Ammon's horn (tissue), 1 donor: ENCODE data around the gene HNRNPDL.
A peak's percentile ranks its signal among the peaks of the same experiment; 100 is the strongest.
"Not testable (repeated sequence)": the region's sequence is repeated elsewhere in the genome, so short reads cannot be mapped to it uniquely, and the experiment has no call there.

ENCODE experiments used
- DNase-seq: peaks from one replicate; pipeline ENCODE4 v3.0.0-alpha.2; 2016; ENCODE audit warnings: low spot score

HNRNPDL gene

DNA sequence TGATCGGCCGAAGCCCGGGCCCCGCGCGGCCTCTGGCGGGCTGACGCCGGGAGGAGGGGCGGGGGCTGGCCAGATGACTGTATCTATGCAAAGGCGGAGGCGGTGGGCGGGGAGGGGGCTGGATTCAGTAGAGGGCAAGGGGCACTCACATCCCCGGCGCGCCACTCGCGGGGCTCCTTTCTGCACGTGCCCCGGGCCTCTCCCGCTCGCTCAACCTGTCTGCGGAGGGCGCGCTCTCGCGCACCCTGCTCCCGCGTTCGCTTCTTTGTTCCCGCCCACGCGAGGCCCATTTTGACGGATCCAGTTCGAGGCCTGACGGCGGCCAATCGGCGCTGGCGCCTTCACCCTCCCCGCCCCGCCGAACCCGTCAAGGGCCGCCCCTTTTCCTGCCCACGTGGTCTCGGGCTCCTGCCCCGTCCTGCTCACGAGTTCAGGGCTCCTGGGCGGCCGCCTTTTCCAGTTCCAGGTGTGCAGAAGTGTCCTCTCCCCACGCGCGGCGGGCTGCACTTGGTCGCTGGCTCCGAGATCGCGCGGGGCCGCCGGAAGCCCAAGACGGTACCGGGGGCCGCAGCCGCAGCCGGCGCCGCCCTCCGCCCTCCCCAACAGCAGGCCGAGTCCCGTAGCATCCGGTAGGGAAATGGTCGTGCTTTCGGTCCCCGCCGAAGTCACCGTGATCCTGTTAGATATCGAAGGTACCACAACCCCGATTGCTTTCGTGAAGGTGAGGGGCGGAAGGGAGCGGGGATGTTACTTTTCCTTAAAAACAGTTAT is at the start of gene HNRNPDL, which contains the start of gene ENOPH1:
Gene HNRNPDL, minus strand, starts transcription at position 270 of the 771 bp plus-strand sequence. CDS start 772 bp downstream, outside the sequence.
Gene ENOPH1, plus strand, starts transcription at position 398 of the 771 bp plus-strand sequence. Its CDS starts 240 bp downstream, at position 638.
- DNase-seq: peak; percentile 97

DNA sequence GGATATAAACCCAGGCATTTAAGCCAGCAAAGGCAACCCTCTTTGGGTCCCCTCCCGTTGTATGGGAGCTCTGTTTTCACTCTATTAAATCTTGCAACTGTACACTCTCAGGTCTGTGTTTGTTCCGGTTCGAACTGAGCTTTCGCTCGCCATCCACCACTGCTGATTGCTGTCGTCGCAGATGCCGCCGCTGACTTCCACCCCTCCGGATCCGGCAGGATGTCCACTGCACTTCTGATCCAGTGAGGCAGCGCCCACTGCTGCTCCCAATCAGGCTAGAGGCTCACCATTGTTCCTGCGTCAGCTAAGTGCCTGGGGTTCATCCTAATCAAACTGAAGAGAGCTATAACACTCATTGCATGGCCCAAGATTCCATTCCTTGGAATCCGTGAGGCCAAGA is 49.3 kb upstream of the HNRNPDL start:
- no peak for DNase-seq

DNA sequence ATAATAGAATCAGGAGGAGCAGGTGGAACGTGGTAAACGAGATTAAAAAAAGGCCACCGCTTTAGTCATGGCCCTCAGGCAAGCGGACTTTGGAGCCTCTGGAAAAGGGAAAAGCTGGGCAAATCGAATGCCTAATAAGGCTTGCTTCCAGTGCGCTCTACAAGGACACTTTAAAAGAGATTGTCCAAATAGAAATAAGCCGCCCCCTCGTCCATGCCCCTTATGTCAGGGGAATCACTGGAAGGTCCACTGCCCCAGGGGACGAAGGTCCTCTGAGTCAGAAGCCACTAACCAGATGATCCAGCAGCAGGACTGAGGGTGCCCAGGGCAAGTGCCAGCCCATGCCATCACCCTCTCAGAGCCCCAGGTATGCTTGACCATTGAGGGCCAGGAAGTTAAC is 47.2 kb upstream of the HNRNPDL start:
- DNase-seq: not testable (repeated sequence)

DNA sequence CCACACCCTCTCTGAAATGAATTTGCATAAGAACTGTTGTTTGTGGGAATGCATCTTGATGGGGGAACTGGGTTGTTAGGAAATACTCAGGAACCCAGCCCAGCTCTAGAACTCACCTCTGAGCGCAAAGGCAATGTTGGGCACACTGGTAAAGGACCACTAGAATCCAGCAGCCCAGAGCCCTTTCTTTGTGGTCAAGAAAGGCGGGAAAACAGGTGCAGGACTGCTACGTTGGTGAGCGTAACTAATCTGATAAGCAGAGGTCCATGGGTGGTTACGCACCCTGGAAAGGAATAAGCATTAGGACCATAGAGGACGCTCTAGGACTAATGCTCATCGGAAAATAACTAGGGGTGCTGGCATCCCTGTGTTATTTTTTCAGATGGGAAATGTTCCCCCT is 45.7 kb upstream of the HNRNPDL start:
- not testable (repeated sequence) for DNase-seq

DNA sequence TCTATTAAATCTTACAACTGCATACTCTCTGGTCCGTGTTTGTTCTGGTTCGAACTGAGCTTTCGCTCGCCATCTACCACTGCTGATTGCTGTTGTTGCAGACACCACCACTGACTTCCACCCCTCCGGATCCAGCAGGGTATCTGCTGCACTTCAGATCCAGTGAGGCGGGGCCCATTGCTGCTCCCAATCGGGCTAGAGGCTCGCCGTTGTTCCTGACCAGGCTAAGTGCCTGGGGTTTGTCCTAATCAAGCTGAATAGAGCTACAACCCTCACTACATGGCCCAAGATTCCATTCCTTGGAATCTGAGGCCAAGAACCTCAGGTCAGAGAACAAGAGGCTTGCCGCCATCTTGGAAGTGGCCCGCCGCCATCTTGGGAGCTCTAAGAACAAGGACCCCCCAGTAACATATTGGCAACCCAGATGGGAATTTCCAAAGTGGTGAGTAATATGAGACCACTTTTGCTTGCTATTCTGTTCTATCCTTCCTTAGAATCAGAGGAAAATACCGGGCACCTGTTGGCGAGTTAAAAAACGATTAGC is 43.4 kb upstream of the HNRNPDL start:
- no peak for DNase-seq

DNA sequence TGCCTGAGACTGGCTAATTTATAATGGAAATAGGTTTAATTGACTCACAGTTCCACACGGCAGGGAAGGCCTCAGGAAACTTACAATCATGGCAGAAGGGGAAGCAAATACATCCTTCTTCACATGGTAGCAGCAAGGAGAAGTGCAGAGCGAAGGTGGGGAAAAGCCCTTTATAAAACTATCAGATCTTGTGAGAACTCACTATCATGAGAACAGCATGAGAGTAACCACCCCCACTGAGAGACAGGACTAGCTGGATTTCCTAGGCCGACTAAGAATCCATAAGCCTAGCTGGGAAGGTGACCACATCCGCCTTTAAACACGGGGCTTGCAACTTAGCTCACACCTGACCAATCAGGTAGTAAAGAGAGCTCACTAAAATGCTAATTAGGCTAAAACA is 42.8 kb upstream of the HNRNPDL start:
- not testable (repeated sequence) for DNase-seq

DNA sequence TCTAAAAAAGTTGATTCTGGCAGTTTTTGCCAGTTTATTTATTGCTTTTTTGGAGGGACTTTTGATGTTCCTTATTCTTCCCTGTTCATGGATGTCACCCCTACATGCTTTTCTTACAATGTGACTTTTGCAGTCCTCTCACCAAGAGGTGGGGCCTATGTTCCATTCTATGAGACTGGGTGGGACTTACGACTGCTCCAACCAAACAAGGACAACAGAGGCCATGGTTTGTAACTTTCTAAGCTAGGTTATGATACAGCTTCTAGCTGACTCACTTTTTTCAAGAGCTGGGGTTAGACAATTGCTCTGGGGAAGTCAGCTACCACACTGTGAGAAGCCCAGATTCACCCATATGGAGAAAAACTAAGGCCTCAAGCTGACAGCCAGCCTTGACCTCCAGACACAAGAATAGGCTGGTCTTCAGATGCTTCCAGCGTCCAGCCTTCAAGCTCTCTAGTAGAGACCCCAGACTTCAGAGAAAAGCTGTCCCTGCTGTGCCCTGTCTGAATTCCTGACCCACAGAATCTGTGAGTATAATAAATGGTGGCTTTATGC is 39.6 kb upstream of the HNRNPDL start:
- DNase-seq: peak; percentile 69

DNA sequence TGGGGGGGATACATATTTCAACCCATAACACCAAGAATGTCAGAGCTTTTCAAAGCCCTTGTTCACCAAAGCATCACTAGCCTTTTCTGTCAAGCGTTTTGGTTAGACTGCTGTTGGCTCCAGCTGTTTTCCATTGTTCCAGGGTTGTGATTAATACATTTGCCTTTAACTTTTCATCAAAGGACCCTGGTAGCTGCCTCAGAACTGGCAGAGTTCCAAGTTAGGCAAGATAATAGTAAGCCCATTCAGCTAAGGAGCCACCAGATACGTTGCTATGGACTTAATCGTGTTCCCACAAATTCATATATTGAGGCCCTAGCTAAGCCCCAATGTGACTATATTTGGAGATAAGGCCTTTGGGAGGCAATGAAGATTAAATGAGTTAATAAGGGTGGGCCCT is 37.2 kb upstream of the HNRNPDL start:
- no peak for DNase-seq

DNA sequence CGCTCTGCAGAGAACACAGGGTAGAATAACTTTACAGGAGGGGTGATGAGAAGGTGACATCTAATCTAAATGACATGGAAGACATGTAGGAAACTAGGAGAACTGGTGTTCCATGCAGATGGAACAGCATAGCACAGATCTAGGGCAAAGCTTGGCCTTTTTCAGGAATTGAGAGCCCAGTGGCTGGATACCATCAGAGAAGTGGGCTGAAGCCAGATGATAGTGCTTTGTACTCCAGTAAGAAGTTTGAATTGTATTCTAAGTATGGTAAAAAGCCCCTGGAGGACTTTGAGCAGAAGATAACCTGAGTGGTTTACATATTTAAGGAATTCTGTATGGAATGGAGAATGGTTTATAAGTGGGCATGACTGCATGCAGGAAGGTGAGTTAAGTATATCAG is 33.0 kb upstream of the HNRNPDL start:
- DNase-seq: no peak

DNA sequence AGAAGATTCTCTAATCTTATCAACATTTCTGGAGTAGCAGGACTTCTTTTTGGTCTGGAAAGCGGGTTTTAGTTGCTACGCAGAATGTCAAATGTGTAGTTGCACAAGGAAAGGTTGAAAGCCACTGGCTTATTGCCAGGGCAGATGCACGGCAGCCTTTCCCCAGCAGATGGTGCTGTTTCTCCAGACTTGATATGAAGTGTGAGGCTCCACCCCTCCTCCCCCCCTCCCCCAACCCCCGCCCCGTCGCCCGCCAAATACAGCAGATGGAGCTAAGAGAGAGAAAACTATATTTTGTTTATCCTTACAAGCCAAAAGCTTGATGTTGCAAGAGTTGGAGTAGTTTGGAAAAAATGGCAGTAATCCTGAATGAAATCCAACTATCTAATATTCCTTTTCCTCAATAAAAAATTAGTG is 32.2 kb upstream of the HNRNPDL start:
- peak; percentile 89 for DNase-seq

DNA sequence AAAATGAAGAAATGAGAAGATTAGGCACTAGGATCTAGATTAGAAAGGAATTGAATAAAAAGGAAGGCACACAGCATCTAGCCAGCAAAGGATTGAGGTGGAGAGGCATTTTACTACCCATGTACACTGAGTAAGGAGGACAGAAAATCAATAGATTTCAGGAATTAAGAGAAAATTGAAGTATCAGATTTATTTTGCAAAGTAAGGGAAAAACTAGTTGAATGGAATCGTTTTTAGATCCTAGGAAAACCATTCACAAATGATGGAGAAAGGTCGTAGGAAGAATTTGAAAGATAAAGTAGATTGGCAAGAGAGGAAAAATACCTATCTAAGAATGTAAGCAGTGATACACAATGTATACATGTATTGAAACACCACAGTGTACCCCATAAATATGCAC is 31.4 kb upstream of the HNRNPDL start:
- DNase-seq: no peak

DNA sequence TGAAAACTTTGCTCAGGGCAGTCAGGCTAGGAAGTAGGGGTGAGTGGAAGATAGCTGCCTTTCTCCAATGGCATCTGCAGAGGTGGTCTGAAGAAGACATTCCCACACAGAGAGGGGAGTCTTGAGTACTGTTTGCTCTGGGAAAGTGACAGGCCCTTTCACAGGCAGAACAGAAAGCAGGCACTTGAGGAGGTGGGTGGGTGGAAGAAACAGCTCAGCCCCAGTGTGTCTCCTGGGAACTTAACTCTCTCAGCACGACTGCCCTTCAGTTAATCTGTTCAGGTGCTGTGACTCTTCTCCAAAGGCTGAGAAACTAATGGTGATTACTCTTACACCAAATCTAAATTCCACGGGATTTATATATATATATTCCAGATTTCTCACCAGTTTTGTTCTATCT is 28.5 kb upstream of the HNRNPDL start:
- DNase-seq: no peak

DNA sequence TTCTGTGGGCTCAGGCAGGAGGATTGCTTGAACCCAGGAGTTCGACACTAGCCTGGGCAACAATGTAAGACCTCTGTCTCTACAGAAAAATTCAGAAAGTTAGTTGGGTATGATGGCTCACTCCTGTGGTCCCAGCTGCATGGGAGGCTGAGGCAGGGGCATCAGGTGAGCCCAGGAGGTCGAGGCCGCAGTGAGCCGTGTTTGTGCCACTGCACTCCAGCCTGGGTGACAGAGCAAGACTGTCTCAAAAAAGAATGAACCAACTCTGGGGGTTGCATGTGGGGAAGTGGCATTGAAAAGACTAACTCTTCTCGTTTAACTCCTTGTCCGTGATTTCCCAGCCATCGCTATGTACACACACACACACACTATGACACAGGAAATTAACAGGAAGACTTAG is 27.0 kb upstream of the HNRNPDL start:
- no peak for DNase-seq

DNA sequence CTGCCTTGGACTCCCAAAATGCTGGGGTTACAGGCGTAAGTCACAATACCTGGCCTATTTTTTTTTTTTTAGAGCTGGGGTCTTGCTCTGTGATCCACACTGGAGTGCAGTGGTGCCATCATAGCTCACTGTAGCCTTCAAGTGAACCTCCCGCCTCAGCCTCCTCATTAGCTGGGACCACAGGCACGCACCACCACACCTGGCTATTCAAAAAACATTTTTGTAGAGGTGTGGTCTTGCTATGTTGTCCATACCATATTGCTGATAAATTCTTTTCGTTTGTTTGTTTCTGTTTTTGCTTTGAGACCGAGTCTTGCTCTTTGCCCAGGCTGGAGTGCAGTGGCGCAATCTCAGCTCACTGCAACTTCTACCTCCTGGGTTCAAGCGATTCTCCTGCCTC is 21.8 kb upstream of the HNRNPDL start:
- DNase-seq: no peak

DNA sequence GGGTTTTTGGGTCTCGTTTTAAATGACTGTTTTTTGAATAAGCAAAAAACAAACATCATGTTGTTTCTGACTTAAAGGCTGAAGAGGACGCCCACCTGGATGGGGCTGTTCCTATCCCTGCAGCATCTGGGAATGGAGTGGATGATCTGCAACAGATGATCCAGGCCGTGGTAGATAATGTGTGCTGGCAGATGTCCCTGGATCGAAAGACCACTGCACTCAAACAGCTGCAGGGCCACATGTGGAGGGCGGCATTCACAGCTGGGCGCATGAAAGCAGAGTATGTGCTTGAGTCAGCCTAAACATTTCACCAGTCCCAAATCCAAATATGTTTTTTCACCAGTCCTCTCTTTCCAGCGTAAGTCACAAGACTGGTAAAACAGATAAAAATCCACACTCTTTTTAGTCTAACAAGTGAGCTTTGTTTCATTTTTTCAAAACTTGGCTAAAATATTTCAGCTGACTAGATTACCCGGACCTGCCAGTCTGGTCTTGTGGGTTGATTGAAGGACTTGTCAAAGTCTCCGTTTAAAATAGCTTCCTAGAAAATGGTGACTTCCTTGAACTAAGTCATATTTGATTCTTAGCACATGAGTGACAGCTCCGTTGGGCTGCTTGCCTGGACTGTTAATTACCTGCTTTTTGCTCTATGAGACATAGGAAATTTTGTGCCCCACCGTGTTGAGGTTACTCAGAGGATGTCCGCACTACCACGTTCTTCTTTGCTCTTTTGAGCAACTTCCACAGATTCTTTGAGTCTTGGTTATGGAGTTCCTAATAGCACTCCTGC is 20.9 kb upstream of the HNRNPDL start:
- DNase-seq: no peak

DNA sequence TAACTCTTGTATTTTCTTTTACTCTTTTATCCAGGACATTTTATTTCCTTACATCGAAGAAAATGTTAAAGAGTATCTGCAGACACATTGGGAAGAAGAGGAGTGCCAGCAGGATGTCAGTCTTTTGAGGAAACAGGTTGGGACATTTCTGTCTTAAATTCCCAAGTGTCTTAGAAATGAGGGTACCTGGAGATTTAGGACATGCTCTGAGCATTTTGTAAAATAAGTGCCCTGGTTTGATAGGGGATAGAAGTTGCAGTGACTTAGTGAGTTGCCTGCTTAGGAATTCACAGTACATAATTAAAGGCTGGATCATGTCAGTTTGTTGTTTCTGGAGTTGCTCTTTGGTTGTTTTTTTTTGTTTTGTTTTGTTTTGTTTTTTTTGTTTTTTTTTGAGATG is 17.6 kb upstream of the HNRNPDL start:
- DNase-seq: no peak

DNA sequence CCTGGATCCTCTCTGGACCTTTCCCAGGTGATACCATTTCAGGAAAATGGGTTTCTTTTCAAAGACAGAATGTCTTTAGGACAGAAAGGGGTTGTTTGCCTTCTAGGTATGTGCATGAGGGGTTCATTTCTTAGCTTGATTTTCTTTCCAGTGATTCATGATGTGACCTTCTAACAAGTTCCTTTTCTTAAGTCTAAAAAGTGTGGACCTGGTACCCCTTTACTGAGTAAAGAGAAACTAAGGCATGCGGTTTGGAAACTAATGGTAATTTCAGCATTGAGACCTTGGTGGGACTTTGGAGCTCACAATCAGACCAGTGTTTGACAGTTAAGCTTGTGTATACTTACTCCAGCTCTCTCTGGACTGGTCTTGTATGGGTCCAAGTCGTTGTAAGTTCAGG is 8.8 kb upstream of the HNRNPDL start:
- no peak for DNase-seq

DNA sequence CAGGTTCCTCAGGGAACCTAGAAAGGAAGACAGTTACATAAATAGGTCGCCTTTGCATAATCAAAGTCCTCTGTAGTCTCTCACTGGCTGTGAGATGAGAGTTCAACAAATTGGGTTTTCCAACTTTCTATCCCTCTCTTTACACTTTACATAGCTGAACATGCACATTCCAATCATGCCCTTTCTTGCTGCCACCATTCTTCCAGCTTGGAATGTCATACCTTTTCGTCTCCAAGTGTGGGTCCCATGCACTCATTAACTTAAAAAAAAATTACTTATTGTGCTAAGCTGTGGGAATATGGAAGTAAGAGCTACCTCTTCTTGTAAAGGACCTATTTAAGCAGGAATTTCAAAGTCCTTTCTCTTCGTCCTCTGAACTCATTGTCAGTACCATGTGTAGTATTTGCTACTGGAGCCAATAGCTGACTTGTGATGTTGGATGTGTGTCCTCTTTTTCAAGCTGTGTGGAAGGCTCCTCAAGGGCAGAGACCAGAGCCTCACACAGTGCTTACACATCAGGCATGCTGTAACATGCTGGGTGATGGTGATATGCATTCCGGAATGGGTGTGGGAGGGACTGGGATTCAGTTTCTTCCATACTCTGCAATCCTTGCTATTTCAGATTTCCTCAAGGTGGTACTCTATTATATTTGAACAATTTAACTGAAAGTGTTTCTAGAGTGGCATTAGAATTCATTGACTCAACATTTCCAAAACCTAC is 7.2 kb upstream of the HNRNPDL start:
- no peak for DNase-seq

DNA sequence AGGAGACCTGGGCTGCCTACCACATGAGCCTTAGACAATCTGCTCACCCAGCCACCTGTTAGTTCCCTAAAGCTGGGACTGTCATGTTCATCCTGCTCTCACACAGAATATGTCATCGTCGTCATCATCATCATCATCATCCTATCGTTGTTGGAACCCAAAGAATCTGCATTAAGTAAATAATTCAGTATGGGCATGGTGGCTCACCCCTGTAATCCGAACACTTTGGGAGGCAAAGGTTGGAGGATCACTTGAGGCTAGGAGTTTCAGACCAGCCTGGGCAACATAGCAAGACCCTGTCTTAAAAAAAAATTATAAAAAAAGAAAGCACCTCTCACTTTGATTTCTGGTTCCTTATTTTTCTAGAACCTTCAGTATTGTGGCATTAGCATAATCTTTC is 6.5 kb upstream of the HNRNPDL start:
- DNase-seq: no peak

DNA sequence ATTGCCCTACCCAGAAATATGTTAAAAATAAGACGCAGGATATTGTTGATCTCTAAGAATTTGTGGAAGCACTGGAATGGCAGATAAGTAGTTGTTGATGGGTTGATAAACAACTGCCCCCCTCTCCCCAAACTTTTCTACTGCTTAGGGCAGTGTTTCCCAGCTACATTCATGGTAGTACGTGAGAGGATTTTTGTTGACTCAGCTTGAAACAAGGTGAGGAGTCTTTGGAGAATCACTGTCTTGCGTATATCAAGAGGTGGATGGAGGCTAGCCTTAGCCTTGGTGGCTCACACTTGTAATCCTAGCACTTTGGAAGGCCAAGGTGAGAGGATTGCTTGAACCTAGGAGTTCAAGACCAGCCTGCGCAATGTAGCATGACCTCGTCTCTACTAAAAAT is 5.9 kb upstream of the HNRNPDL start:
- DNase-seq: no peak

DNA sequence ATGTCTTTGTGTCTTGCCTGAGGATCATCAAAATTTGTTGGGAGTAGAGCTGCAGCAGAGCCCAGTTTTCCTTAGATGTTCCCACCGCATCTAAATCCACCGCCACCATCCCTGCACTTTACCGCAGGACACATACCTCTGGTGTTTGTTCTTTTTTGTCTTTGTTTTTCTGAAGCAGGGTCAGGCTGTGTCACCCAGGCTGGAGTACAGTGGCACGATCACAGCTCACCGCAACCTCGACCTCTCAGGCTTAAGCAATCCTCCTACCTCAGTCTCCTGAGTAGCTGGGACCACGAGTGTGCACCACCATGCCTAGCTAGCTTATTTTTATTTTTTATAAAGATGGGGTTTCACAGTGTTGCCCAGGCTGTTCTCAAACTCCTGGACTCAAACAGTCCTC is 4.7 kb upstream of the HNRNPDL start:
- DNase-seq: no peak

DNA sequence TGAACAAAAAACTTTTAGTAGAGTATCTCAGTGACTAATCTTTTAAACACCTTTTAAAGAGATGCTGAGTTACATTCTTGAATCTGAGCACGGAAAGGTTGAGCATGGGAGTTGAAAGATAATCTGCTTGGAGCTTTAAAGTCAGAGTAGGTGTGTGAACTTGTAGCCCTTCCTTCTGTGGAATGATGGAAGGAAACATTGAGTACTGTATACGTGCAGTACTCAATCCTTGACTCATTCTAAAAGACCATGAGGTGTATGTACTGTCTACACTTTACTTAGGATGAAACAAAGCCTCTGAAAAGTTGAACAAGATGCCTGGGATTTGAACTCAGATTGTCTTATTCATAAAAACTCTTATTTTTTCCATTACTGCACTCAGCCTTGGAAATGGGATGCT is 3.5 kb upstream of the HNRNPDL start:
- DNase-seq: no peak
